ENCODE results near the gene MDK.

DNA sequence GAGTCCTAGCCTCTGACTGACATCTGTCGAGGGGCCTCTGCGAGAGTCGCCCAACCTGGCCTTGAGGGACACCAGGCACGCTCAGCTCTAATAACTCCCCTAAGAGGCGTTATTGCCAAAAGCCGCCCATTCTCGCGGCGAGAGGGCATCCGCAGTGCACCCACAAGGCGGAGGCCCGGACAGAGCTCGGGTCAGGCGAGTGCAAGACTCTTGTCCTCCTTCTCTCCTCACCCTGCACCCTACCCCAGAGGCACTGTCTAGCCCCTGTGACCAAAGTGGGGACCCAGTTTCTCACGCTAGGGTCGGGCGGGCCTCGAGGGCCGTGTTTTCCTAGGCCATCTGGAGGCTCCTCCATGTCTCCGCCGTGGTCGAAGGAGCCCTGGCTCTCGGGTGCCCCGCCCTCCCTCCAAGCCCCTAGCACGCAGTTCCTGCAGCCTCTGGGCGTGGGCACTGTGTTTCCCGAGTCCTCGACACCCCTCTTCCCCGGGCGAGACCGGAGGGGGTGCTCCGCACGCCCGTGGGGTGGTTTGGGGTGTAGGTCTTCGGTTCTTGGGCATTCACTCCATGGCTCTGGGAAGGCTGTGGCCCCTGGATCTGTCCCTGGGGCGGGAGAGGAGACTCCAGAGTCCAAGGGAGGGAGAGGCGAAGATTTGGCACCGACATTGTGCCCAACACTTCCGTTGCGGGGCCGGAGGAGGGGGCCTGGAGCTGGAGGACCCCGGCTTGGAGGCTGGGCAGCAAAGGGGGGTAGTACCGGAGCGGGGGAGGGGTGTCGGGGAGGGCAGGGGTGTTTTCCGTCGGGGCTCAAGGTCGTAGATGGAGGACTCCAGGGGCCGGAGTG lies 9.1 kb downstream of the MDK start:
- TF ChIP-seq KLF16 (CRISPR knock-in tag; IDR thresholded peaks at IDR 0.05) (no peak), ZNF607 (CRISPR knock-in tag; IDR thresholded peaks at IDR 0.05; ENCODE audit: borderline replicate concordance) (no peak), ZNF772 (CRISPR knock-in tag; IDR thresholded peaks at IDR 0.05) (no peak), FOSL1 (CRISPR knock-in tag; IDR thresholded peaks at IDR 0.05; ENCODE audit: borderline replicate concordance) (no peak), PCBP1 (IDR thresholded peaks at IDR 0.05; ENCODE audit: borderline replicate concordance, low read depth, low read length) (no peak), FOXM1 (CRISPR knock-in tag; IDR thresholded peaks at IDR 0.05) (no peak), KDM5A (IDR thresholded peaks at IDR 0.05; ENCODE audit: borderline replicate concordance, low read length) (no peak)

Measured in HepG2 (cell line).